Naive thymus-derived CD4-positive, alpha-beta T cell (primary cell): ENCODE measurements around the gene LRCH1. TPM values are rescaled to one million over a fixed set of nuclear protein-coding genes. Genes with fewer than 3 reads are reported as not detected.

Source experiments
- ATAC-seq: fragments of 150-1000 bp; cut with Tn5 transposase; 2 replicates; pipeline ENCODE4 v1.10.0; 2021; ENCODE audit warnings: mild to moderate bottlenecking, moderate library complexity
- CTCF ChIA-PET: fragments of 350-600 bp; sonication (Branson Sonifier 250); formaldehyde crosslinking; loops from one replicate; lab custom pipeline; 2021; ENCODE audit warnings: antibody characterized with exemption; lab: Charles Lee
- POLR2A ChIA-PET: fragments of 350-600 bp; sonication (Branson Sonifier 250); formaldehyde crosslinking; loops from one replicate; lab custom pipeline; 2021; ENCODE audit warnings: antibody characterized with exemption, inconsistent platforms; lab: Charles Lee
- DNase-seq, 9 donors: peaks; one replicate each; pipeline versions ENCODE4 v3.0.0 to v3.0.0-alpha.2; 2020 to 2022; ENCODE audit warnings: mixed read lengths in 1 of 9
- H3K27ac ChIP-seq: one replicate; pipeline ENCODE4 v1.7.0; 2013; ENCODE audit warnings: mild to moderate bottlenecking, low read depth, low read length, moderate library complexity
- H3K27me3 ChIP-seq, 2 donors: one replicate each; pipeline ENCODE4 v1.7.0; 2013; ENCODE audit warnings: low read length in 2 of 2, mild to moderate bottlenecking in 2 of 2, moderate library complexity in 2 of 2; ENCODE audit not compliant: control insufficient read depth in 2 of 2, insufficient read depth in 2 of 2
- H3K36me3 ChIP-seq, 3 experiments: 1 replicate in 2 of 3; 2 replicates in 1 of 3; pipeline ENCODE4 v1.7.0; 2013; ENCODE audit warnings: low read length in 3 of 3, mild to moderate bottlenecking in 3 of 3, moderate library complexity in 1 of 3; ENCODE audit not compliant: insufficient read depth in 3 of 3, control insufficient read depth in 2 of 3
- H3K4me1 ChIP-seq, 2 donors: one replicate each; pipeline ENCODE4 v1.7.0; 2013; ENCODE audit warnings: low read length in 2 of 2, mild to moderate bottlenecking in 2 of 2, moderate library complexity in 1 of 2; ENCODE audit not compliant: control insufficient read depth in 2 of 2, insufficient read depth in 2 of 2
- H3K4me3 ChIP-seq: 2 replicates; pipeline ENCODE4 v1.7.0; 2013; ENCODE audit warnings: mild to moderate bottlenecking, low read length
- H3K9me3 ChIP-seq, 3 experiments: 1 replicate in 2 of 3; 2 replicates in 1 of 3; pipeline ENCODE4 v1.7.0; 2013; ENCODE audit warnings: low read length in 3 of 3; ENCODE audit not compliant: control insufficient read depth in 2 of 3
- H3K27ac Mint-ChIP-seq, 9 donors: one replicate each; pipeline ENCODE4 v1.8.0; 2020 to 2022; ENCODE audit warnings: mixed read lengths in 9 of 9, mild to moderate bottlenecking in 8 of 9, moderate library complexity in 5 of 9, inconsistent platforms in 2 of 9
- H3K27me3 Mint-ChIP-seq, 5 donors: one replicate each; pipeline ENCODE4 v1.8.0; 2021 to 2022; ENCODE audit warnings: mixed read lengths in 5 of 5, mild to moderate bottlenecking in 1 of 5
- H3K36me3 Mint-ChIP-seq, 5 donors: one replicate each; pipeline ENCODE4 v1.8.0; 2020 to 2022; ENCODE audit warnings: mixed read lengths in 5 of 5, mild to moderate bottlenecking in 3 of 5, inconsistent platforms in 1 of 5
- H3K4me1 Mint-ChIP-seq, 7 donors: one replicate each; pipeline ENCODE4 v1.8.0; 2020 to 2022; ENCODE audit warnings: mixed read lengths in 7 of 7, mild to moderate bottlenecking in 3 of 7, inconsistent platforms in 1 of 7
- H3K4me3 Mint-ChIP-seq, 10 donors: one replicate each; pipeline ENCODE4 v1.8.0; 2020 to 2022; ENCODE audit warnings: mild to moderate bottlenecking in 10 of 10, mixed read lengths in 10 of 10, moderate library complexity in 6 of 10, inconsistent platforms in 2 of 10
- H3K9me3 Mint-ChIP-seq, 11 donors: one replicate each; pipeline ENCODE4 v1.8.0; 2020 to 2022; ENCODE audit warnings: mixed read lengths in 11 of 11, mild to moderate bottlenecking in 4 of 11, inconsistent platforms in 1 of 11, moderate library complexity in 1 of 11
- intact Hi-C, 2 donors: fragments of 100-400 bp; cut with micrococcal nuclease; formaldehyde crosslinking; loops; one replicate each; pipeline ENCODE4 v1.15.1; 2023
- polyA plus RNA-seq, 2 donors: library from polyadenylated mRNA; unstranded; fragments of 300-500 nt; fragmentation: Illumina TruSeq; gene quantifications; one replicate each; pipeline ENCODE4 v1.2.3, GENCODE V29; 2021
- total RNA-seq, 6 experiments: library from RNA in 5 of 6; stranded (reverse) in 5 of 6; gene quantifications; 1 replicate in 5 of 6; 2 replicates in 1 of 6; pipeline ENCODE4 v1.2.3 and lab custom pipeline; 2021 to 2026

Gene LRCH1
- total and polyA plus RNA-seq, 7 experiments from 2014 or later: 4.1 to 24.2 (median 15.2) TPM

DNA sequence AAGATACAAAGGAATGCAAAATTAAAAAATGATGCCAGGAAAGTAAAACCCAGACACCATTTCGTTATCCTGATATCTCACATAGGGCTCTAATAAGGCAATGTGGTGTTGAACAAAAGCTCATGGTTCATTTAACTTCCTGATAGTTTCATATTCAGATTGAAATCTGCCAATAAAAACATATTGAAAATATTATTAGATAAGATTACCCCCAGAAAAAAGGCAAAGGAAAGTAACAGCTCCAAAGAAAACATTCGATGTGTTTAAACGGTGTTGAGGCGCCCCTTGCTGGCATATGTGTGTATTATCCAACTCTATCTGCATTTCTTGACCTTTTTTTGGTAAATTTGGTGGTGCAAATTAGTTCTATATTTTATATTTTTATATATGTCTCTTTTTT is 168.1 kb downstream of the LRCH1 start:
- Mint-ChIP-seq H3K4me3 (no peak overlapping the region), H3K36me3 (peaks cover 13 to 37% (median 16%) of the 10 kb centered on the region in 5 donors), H3K4me1 (peaks cover 0 to 5% (median 0%) of the 10 kb centered on the region in 7 donors), H3K9me3 (peaks cover 0 to 3% (median 0%) of the 10 kb centered on the region in 11 donors), H3K27ac (no peak overlapping the region), H3K27me3 (no peaks in the 10 kb centered on the region)
- peaks cover 0 to 14% (median 0%) of the 10 kb centered on the region in 3 experiments for H3K36me3 ChIP-seq
- no peaks in the 10 kb centered on the region for H3K9me3 ChIP-seq
- H3K27me3 ChIP-seq: no peaks in the 10 kb centered on the region
- H3K4me3 ChIP-seq: no peak overlapping the region
- ATAC-seq (peak; percentile 61), DNase-seq (peak in 7 of 9 donors; percentile 10 to 54 (median 44))
- ChIA-PET POLR2A (no interaction called here), CTCF (interaction anchor here (0.5 to 3.2 kb wide), 3 partner anchors 170 to 284 kb away, joined by 5 to 53 read pairs (median 10); partner anchors contain the start of gene LRCH1)
- intact Hi-C loops: loop anchor here (1.0 kb wide), 3 partner anchors 170 to 400 kb away; no protein-coding TSS in a partner anchor
- H3K27ac ChIP-seq: no peak overlapping the region
- H3K4me1 ChIP-seq: no peaks in the 10 kb centered on the region

DNA sequence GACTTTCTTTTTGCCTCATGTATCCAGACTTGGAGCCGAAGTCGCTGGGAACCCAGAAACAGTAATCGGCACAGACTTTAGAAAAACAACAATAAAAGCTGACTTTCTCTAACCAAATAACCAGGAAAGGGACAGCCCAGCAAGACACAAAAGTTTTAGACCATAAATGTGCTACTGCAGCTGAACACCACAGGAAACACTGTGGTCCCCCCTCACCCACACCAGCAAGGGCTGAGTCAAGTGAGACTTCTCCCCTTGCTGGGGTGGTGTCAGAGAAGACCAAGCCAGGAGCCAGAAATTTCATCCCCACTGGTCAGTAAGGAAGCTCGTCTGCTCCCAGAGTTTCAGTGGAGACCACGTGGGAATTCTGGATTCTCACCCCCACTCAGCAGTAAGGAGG is 173.4 kb downstream of the LRCH1 start:
- H3K9me3 ChIP-seq: no peaks in the 10 kb centered on the region
- Mint-ChIP-seq H3K27ac (no peak overlapping the region), H3K4me1 (peaks cover 0 to 12% (median 0%) of the 10 kb centered on the region in 7 donors), H3K9me3 (peaks cover 0 to 3% (median 0%) of the 10 kb centered on the region in 11 donors), H3K27me3 (no peaks in the 10 kb centered on the region), H3K4me3 (no peak overlapping the region), H3K36me3 (peaks cover 16 to 62% (median 41%) of the 10 kb centered on the region in 5 donors)
- no peak overlapping the region for H3K27ac ChIP-seq
- ATAC-seq (peak; percentile 46), DNase-seq (no peak)
- H3K27me3 ChIP-seq: no peaks in the 10 kb centered on the region
- H3K4me3 ChIP-seq: no peak overlapping the region
- no peaks in the 10 kb centered on the region for H3K4me1 ChIP-seq
- intact Hi-C loops: no loop called here
- peaks cover 0 to 31% (median 12%) of the 10 kb centered on the region in 3 experiments for H3K36me3 ChIP-seq
- CTCF ChIA-PET: interaction anchor here (1.0 kb wide), 1 partner anchor 175 kb away, joined by 3 read pairs; no protein-coding TSS in a partner anchor
- POLR2A ChIA-PET: interaction anchor here (0.6 kb wide), 1 partner anchor 702 kb away, joined by 3 read pairs; no protein-coding TSS in a partner anchor

DNA sequence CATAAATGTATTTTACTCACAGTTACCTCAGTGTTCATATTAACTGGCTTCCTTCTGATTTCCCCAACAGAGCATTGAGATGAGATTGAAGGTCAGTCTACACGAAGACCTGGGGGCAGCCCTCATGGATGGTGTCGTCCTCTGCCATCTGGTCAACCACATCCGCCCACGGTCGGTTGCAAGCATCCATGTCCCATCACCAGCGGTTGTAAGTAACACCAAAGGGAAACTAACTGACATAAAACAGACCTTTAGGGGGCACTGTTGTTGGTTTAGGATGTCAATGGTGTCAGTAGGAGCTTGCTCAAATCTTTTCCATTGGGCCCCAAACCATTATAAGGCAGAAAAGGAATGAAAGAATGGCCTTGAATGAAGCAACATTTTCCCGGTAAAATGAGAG is 175.8 kb downstream of the LRCH1 start:
- H3K4me3 ChIP-seq: no peak overlapping the region
- H3K27me3 Mint-ChIP-seq: no peaks in the 10 kb centered on the region
- H3K27ac Mint-ChIP-seq: no peak overlapping the region
- ChIA-PET POLR2A (no interaction called here), CTCF (interaction anchor here (0.7 kb wide), 1 partner anchor 31 kb away, joined by 5 read pairs; no protein-coding TSS in a partner anchor)
- DNase-seq (no peak), ATAC-seq (peak; percentile 36)
- no peak overlapping the region for H3K27ac ChIP-seq
- no peaks in the 10 kb centered on the region for H3K27me3 ChIP-seq
- H3K36me3 Mint-ChIP-seq: peaks cover 15 to 64% (median 43%) of the 10 kb centered on the region in 5 donors
- H3K9me3 Mint-ChIP-seq: peaks cover 0 to 3% (median 0%) of the 10 kb centered on the region in 11 donors
- intact Hi-C loops: no loop called here
- no peaks in the 10 kb centered on the region for H3K4me1 ChIP-seq
- no peaks in the 10 kb centered on the region for H3K9me3 ChIP-seq
- H3K36me3 ChIP-seq: peaks cover 0 to 41% (median 12%) of the 10 kb centered on the region in 3 experiments
- H3K4me1 Mint-ChIP-seq: peaks cover 0 to 12% (median 0%) of the 10 kb centered on the region in 7 donors
- no peak overlapping the region for H3K4me3 Mint-ChIP-seq

DNA sequence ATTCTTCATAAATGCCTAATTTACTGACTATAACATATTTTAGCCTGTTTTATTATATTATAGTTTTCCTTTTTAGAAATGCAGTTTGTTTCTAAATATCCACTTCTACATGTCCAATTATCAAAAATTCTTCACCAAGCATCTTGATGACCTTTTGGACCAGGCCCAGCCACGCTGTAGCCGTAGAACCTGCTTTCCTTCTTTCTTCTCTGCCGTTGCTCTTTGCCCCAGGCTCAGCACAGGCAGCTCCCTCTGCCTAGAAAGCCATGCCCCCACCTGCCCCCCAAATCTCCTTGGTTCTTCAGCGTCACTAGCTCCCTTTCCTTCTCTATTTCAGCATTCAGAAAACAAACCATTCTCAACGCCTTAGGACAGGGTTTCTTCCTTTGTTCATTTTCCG is 178.6 kb downstream of the LRCH1 start:
- intact Hi-C loops: no loop called here
- H3K9me3 ChIP-seq: no peaks in the 10 kb centered on the region
- H3K4me3 ChIP-seq: no peak overlapping the region
- H3K27ac ChIP-seq: no peak overlapping the region
- CTCF ChIA-PET: interaction anchor here (0.6 kb wide), 1 partner anchor 703 kb away, joined by 4 read pairs; no protein-coding TSS in a partner anchor
- peaks cover 5 to 54% (median 35%) of the 10 kb centered on the region in 5 donors for H3K36me3 Mint-ChIP-seq
- ATAC-seq (no peak), DNase-seq (no peak)
- no peaks in the 10 kb centered on the region for H3K4me1 ChIP-seq
- H3K4me1 Mint-ChIP-seq: peaks cover 0 to 6% (median 0%) of the 10 kb centered on the region in 7 donors
- H3K27me3 Mint-ChIP-seq: no peaks in the 10 kb centered on the region
- POLR2A ChIA-PET: no interaction called here
- no peak overlapping the region for H3K4me3 Mint-ChIP-seq
- H3K27ac Mint-ChIP-seq: peak overlapping the region in 1 of 9 donors; percentile 1
- H3K27me3 ChIP-seq: no peaks in the 10 kb centered on the region
- H3K36me3 ChIP-seq: peaks cover 0 to 36% (median 12%) of the 10 kb centered on the region in 3 experiments
- H3K9me3 Mint-ChIP-seq: no peaks in the 10 kb centered on the region

DNA sequence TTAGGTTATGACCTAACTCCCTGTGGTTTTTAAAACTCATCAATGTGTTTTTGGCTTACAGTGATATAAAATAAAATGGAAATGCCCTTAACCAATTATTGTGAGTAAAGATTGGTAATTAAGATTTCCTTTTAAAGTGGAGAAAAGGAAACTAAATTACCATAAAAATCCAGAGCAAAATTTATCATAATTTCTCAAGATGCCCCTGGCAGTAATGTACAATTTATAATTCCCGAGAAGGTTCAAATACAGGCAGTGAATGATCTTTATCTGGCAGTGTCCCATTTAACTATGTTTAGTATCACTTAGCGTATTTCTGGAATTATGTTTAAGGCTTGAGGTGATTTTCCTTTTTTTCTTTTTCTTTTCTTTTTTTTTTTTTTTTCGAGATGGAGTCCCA is 182.5 kb downstream of the LRCH1 start:
- ChIA-PET POLR2A (no interaction called here), CTCF (no interaction called here)
- H3K9me3 Mint-ChIP-seq: no peaks in the 10 kb centered on the region
- Histone ChIP-seq H3K4me3 (no peak overlapping the region), H3K36me3 (peaks cover 0 to 25% (median 0%) of the 10 kb centered on the region in 3 experiments), H3K27me3 (no peaks in the 10 kb centered on the region), H3K27ac (no peak overlapping the region), H3K9me3 (no peaks in the 10 kb centered on the region), H3K4me1 (no peaks in the 10 kb centered on the region)
- H3K27ac Mint-ChIP-seq: no peak overlapping the region
- DNase-seq (no peak), ATAC-seq (no peak)
- peaks cover 0 to 2% (median 0%) of the 10 kb centered on the region in 7 donors for H3K4me1 Mint-ChIP-seq
- intact Hi-C loops: no loop called here
- H3K36me3 Mint-ChIP-seq: peaks cover 5 to 36% (median 10%) of the 10 kb centered on the region in 5 donors
- no peak overlapping the region for H3K4me3 Mint-ChIP-seq
- H3K27me3 Mint-ChIP-seq: no peaks in the 10 kb centered on the region

DNA sequence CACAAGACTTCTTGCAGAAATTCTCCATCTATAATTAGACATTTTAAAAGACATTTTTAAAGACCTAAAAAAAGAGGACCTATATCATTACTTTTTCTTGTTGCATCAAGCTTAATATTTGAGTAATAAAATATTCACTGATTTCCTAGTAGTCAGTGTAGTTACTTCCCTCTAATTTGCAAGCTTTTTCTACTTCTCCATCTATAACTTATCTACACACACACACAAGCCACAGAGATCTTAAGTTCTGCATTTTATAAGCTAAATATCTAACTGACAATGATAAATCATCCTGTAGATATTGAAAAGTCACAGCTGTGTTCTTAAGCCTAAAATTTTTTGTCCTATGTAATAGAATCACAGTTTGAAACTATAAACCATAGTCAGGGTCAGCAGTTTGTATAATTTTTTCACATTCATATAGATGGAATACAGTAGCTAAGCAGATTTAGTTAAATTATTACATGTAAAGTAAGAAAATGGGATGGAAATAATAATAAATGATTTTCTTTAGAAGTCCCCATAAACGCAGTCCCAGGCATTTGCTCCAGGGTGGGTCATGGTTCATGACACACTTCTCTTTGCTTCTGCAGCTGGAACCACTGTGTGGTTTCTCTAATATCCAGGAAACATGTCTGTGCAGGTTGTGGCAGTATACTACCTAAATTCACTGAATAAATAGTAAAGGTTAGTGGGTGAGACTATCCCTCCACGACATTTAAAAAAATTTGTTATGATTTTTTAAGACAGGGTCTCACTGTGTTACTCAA is 183.8 kb downstream of the LRCH1 start:
- Histone ChIP-seq H3K36me3 (peaks cover 0 to 29% (median 7%) of the 10 kb centered on the region in 3 experiments), H3K27me3 (no peaks in the 10 kb centered on the region), H3K4me3 (no peak overlapping the region), H3K27ac (no peak overlapping the region), H3K4me1 (no peaks in the 10 kb centered on the region), H3K9me3 (no peaks in the 10 kb centered on the region)
- POLR2A ChIA-PET: no interaction called here
- CTCF ChIA-PET: interaction anchor here (0.5 kb wide), 1 partner anchor 15 kb away, joined by 7 read pairs; no protein-coding TSS in a partner anchor
- Mint-ChIP-seq H3K9me3 (no peaks in the 10 kb centered on the region), H3K27me3 (no peaks in the 10 kb centered on the region), H3K27ac (no peak overlapping the region), H3K36me3 (peaks cover 2 to 39% (median 7%) of the 10 kb centered on the region in 5 donors), H3K4me3 (no peak overlapping the region), H3K4me1 (peaks cover 0 to 2% (median 0%) of the 10 kb centered on the region in 7 donors)
- intact Hi-C loops: no loop called here
- no peak for DNase-seq
- ATAC-seq: peak; percentile 54
